Naive thymus-derived CD4-positive, alpha-beta T cell (primary cell): ENCODE measurements around the gene ZFYVE19. TPM values are rescaled to one million over a fixed set of nuclear protein-coding genes. Genes with fewer than 3 reads are reported as not detected.

Source experiments
- ATAC-seq: fragments of 150-1000 bp; cut with Tn5 transposase; 2 replicates; pipeline ENCODE4 v1.10.0; 2021; ENCODE audit warnings: mild to moderate bottlenecking, moderate library complexity
- CTCF ChIA-PET: fragments of 350-600 bp; sonication (Branson Sonifier 250); formaldehyde crosslinking; loops from one replicate; lab custom pipeline; 2021; ENCODE audit warnings: antibody characterized with exemption; lab: Charles Lee
- POLR2A ChIA-PET: fragments of 350-600 bp; sonication (Branson Sonifier 250); formaldehyde crosslinking; loops from one replicate; lab custom pipeline; 2021; ENCODE audit warnings: antibody characterized with exemption, inconsistent platforms; lab: Charles Lee
- DNase-seq, 9 donors: peaks; one replicate each; pipeline versions ENCODE4 v3.0.0 to v3.0.0-alpha.2; 2020 to 2022; ENCODE audit warnings: mixed read lengths in 1 of 9
- H3K27ac ChIP-seq: one replicate; pipeline ENCODE4 v1.7.0; 2013; ENCODE audit warnings: mild to moderate bottlenecking, low read depth, low read length, moderate library complexity
- H3K27me3 ChIP-seq, 2 donors: one replicate each; pipeline ENCODE4 v1.7.0; 2013; ENCODE audit warnings: low read length in 2 of 2, mild to moderate bottlenecking in 2 of 2, moderate library complexity in 2 of 2; ENCODE audit not compliant: control insufficient read depth in 2 of 2, insufficient read depth in 2 of 2
- H3K36me3 ChIP-seq, 3 experiments: 1 replicate in 2 of 3; 2 replicates in 1 of 3; pipeline ENCODE4 v1.7.0; 2013; ENCODE audit warnings: low read length in 3 of 3, mild to moderate bottlenecking in 3 of 3, moderate library complexity in 1 of 3; ENCODE audit not compliant: insufficient read depth in 3 of 3, control insufficient read depth in 2 of 3
- H3K4me1 ChIP-seq, 2 donors: one replicate each; pipeline ENCODE4 v1.7.0; 2013; ENCODE audit warnings: low read length in 2 of 2, mild to moderate bottlenecking in 2 of 2, moderate library complexity in 1 of 2; ENCODE audit not compliant: control insufficient read depth in 2 of 2, insufficient read depth in 2 of 2
- H3K4me3 ChIP-seq: 2 replicates; pipeline ENCODE4 v1.7.0; 2013; ENCODE audit warnings: mild to moderate bottlenecking, low read length
- H3K9me3 ChIP-seq, 3 experiments: 1 replicate in 2 of 3; 2 replicates in 1 of 3; pipeline ENCODE4 v1.7.0; 2013; ENCODE audit warnings: low read length in 3 of 3; ENCODE audit not compliant: control insufficient read depth in 2 of 3
- H3K27ac Mint-ChIP-seq, 9 donors: one replicate each; pipeline ENCODE4 v1.8.0; 2020 to 2022; ENCODE audit warnings: mixed read lengths in 9 of 9, mild to moderate bottlenecking in 8 of 9, moderate library complexity in 5 of 9, inconsistent platforms in 2 of 9
- H3K27me3 Mint-ChIP-seq, 5 donors: one replicate each; pipeline ENCODE4 v1.8.0; 2021 to 2022; ENCODE audit warnings: mixed read lengths in 5 of 5, mild to moderate bottlenecking in 1 of 5
- H3K36me3 Mint-ChIP-seq, 5 donors: one replicate each; pipeline ENCODE4 v1.8.0; 2020 to 2022; ENCODE audit warnings: mixed read lengths in 5 of 5, mild to moderate bottlenecking in 3 of 5, inconsistent platforms in 1 of 5
- H3K4me1 Mint-ChIP-seq, 7 donors: one replicate each; pipeline ENCODE4 v1.8.0; 2020 to 2022; ENCODE audit warnings: mixed read lengths in 7 of 7, mild to moderate bottlenecking in 3 of 7, inconsistent platforms in 1 of 7
- H3K4me3 Mint-ChIP-seq, 10 donors: one replicate each; pipeline ENCODE4 v1.8.0; 2020 to 2022; ENCODE audit warnings: mild to moderate bottlenecking in 10 of 10, mixed read lengths in 10 of 10, moderate library complexity in 6 of 10, inconsistent platforms in 2 of 10
- H3K9me3 Mint-ChIP-seq, 11 donors: one replicate each; pipeline ENCODE4 v1.8.0; 2020 to 2022; ENCODE audit warnings: mixed read lengths in 11 of 11, mild to moderate bottlenecking in 4 of 11, inconsistent platforms in 1 of 11, moderate library complexity in 1 of 11
- intact Hi-C, 2 donors: fragments of 100-400 bp; cut with micrococcal nuclease; formaldehyde crosslinking; loops; one replicate each; pipeline ENCODE4 v1.15.1; 2023
- polyA plus RNA-seq, 2 donors: library from polyadenylated mRNA; unstranded; fragments of 300-500 nt; fragmentation: Illumina TruSeq; gene quantifications; one replicate each; pipeline ENCODE4 v1.2.3, GENCODE V29; 2021
- total RNA-seq, 6 experiments: library from RNA in 5 of 6; stranded (reverse) in 5 of 6; gene quantifications; 1 replicate in 5 of 6; 2 replicates in 1 of 6; pipeline ENCODE4 v1.2.3 and lab custom pipeline; 2021 to 2026

Gene ZFYVE19
- total and polyA plus RNA-seq, 7 experiments from 2014 or later: 15.7 to 31.9 (median 22.7) TPM

- Histone ChIP-seq H3K27me3 (peaks cover 0 to 3% of the 10 kb centered on the region in 2 donors), H3K27ac (no peak overlapping the region)
- intact Hi-C loops: no loop called here
These were observed 38.8 kb downstream of the ZFYVE19 start for GRCh38 chr15:40845511-40846284.

GRCh38 chr15:40846841-40847222 is 39.9 kb downstream of the ZFYVE19 start:
- H3K4me3 Mint-ChIP-seq: peak overlapping the region in 6 of 10 donors; percentile 5 to 68 (median 20)
- POLR2A ChIA-PET: no interaction called here
- no peak overlapping the region for H3K27ac ChIP-seq

More at GRCh38 chr15:40845511-40846284, 38.8 kb downstream of the ZFYVE19 start:
- Histone ChIP-seq H3K4me3 (no peak overlapping the region), H3K9me3 (no peaks in the 10 kb centered on the region), H3K36me3 (no peaks in the 10 kb centered on the region), H3K4me1 (peaks cover 0 to 15% of the 10 kb centered on the region in 2 donors)
- Mint-ChIP-seq H3K9me3 (no peaks in the 10 kb centered on the region), H3K27me3 (peaks cover 0 to 33% (median 4%) of the 10 kb centered on the region in 5 donors), H3K4me1 (peaks cover 12 to 38% (median 32%) of the 10 kb centered on the region in 7 donors), H3K27ac (no peak overlapping the region), H3K36me3 (peaks cover 0 to 3% (median 0%) of the 10 kb centered on the region in 5 donors), H3K4me3 (peak overlapping the region; percentile 9 to 88 (median 45))
- no peak for DNase-seq
- POLR2A ChIA-PET: no interaction called here
- ATAC-seq: no peak
- CTCF ChIA-PET: interaction anchor here (0.7 to 1.0 kb wide), 2 partner anchors 11 to 1035 kb away, joined by 3 to 4 read pairs; no protein-coding TSS in a partner anchor

GRCh38 chr15:40847223-40847961 is 40.5 kb downstream of the ZFYVE19 start:
- H3K4me3 Mint-ChIP-seq: peak overlapping the region in 7 of 10 donors; percentile 6 to 68 (median 28)
- ATAC-seq (peak; percentile 85), DNase-seq (no peak)
- peaks cover 0 to 19% (median 4%) of the 10 kb centered on the region in 5 donors for H3K27me3 Mint-ChIP-seq
- H3K9me3 Mint-ChIP-seq: no peaks in the 10 kb centered on the region
- peaks cover 0 to 15% of the 10 kb centered on the region in 2 donors for H3K4me1 ChIP-seq
- no peaks in the 10 kb centered on the region for H3K36me3 ChIP-seq
- ChIA-PET POLR2A (no interaction called here), CTCF (interaction anchor here (1.7 kb wide), 1 partner anchor 10 kb away, joined by 10 read pairs; no protein-coding TSS in a partner anchor)
- H3K27ac Mint-ChIP-seq: peak overlapping the region in 6 of 9 donors; percentile 9 to 68 (median 34)
- H3K9me3 ChIP-seq: no peaks in the 10 kb centered on the region
- H3K4me3 ChIP-seq: no peak overlapping the region
- intact Hi-C loops: no loop called here
- H3K27me3 ChIP-seq: peaks cover 0 to 3% of the 10 kb centered on the region in 2 donors
- H3K27ac ChIP-seq: no peak overlapping the region
- peaks cover 12 to 38% (median 32%) of the 10 kb centered on the region in 7 donors for H3K4me1 Mint-ChIP-seq
- H3K36me3 Mint-ChIP-seq: peaks cover 0 to 3% (median 0%) of the 10 kb centered on the region in 5 donors

More at GRCh38 chr15:40846841-40847222, 39.9 kb downstream of the ZFYVE19 start:
- intact Hi-C loops: no loop called here
- DNase-seq (no peak), ATAC-seq (no peak)
- CTCF ChIA-PET: interaction anchor here (1.0 to 1.7 kb wide), 2 partner anchors 10 to 11 kb away, joined by 3 to 10 read pairs; no protein-coding TSS in a partner anchor
- Mint-ChIP-seq H3K36me3 (peaks cover 0 to 3% (median 0%) of the 10 kb centered on the region in 5 donors), H3K27me3 (peaks cover 0 to 22% (median 4%) of the 10 kb centered on the region in 5 donors), H3K27ac (peak overlapping the region in 5 of 9 donors; percentile 9 to 68 (median 36)), H3K4me1 (peaks cover 12 to 38% (median 32%) of the 10 kb centered on the region in 7 donors), H3K9me3 (no peaks in the 10 kb centered on the region)
- no peaks in the 10 kb centered on the region for H3K36me3 ChIP-seq
- H3K4me1 ChIP-seq: peaks cover 0 to 15% of the 10 kb centered on the region in 2 donors
- no peak overlapping the region for H3K4me3 ChIP-seq
- H3K27me3 ChIP-seq: peaks cover 0 to 3% of the 10 kb centered on the region in 2 donors
- H3K9me3 ChIP-seq: no peaks in the 10 kb centered on the region

GRCh38 chr15:40850576-40851112 is 43.8 kb downstream of the ZFYVE19 start:
- DNase-seq: no peak
- ATAC-seq: no peak
- Histone ChIP-seq H3K27me3 (no peaks in the 10 kb centered on the region), H3K27ac (no peak overlapping the region), H3K4me3 (no peak overlapping the region), H3K9me3 (no peaks in the 10 kb centered on the region), H3K36me3 (no peaks in the 10 kb centered on the region), H3K4me1 (peaks cover 0 to 10% of the 10 kb centered on the region in 2 donors)
- peaks cover 7 to 26% (median 23%) of the 10 kb centered on the region in 7 donors for H3K4me1 Mint-ChIP-seq
- no peaks in the 10 kb centered on the region for H3K36me3 Mint-ChIP-seq
- intact Hi-C loops: no loop called here
- CTCF ChIA-PET: no interaction called here
- no peaks in the 10 kb centered on the region for H3K9me3 Mint-ChIP-seq
- peaks cover 0 to 1% (median 0%) of the 10 kb centered on the region in 5 donors for H3K27me3 Mint-ChIP-seq
- no peak overlapping the region for H3K27ac Mint-ChIP-seq
- H3K4me3 Mint-ChIP-seq: no peak overlapping the region
- POLR2A ChIA-PET: interaction anchor here (0.6 kb wide), 1 partner anchor 273 kb away, joined by 5 read pairs; no protein-coding TSS in a partner anchor

GRCh38 chr15:40852529-40852928 is 45.6 kb downstream of the ZFYVE19 start:
- Histone ChIP-seq H3K9me3 (no peaks in the 10 kb centered on the region), H3K36me3 (no peaks in the 10 kb centered on the region), H3K27ac (no peak overlapping the region), H3K4me3 (no peak overlapping the region), H3K27me3 (no peaks in the 10 kb centered on the region), H3K4me1 (peaks cover 0 to under 1% of the 10 kb centered on the region in 2 donors)
- intact Hi-C loops: no loop called here
- Mint-ChIP-seq H3K27me3 (no peaks in the 10 kb centered on the region), H3K27ac (peak overlapping the region in 2 of 9 donors; percentile 3 to 22), H3K4me3 (no peak overlapping the region), H3K36me3 (peaks cover 0 to 3% (median 0%) of the 10 kb centered on the region in 5 donors), H3K9me3 (no peaks in the 10 kb centered on the region), H3K4me1 (peaks cover 7 to 12% (median 10%) of the 10 kb centered on the region in 7 donors)
- POLR2A ChIA-PET: interaction anchor here (0.7 kb wide), 2 partner anchors 37 to 55 kb away, joined by 3 read pairs; no protein-coding TSS in a partner anchor
- CTCF ChIA-PET: interaction anchor here (0.7 kb wide), 1 partner anchor 480 kb away, joined by 3 read pairs; the partner anchor contains the start of genes NUSAP1 and OIP5
- no peak for DNase-seq
- no peak for ATAC-seq
